Sigmoid colon (tissue), 7 donors: ENCODE measurements around the gene OPCML. TPM values are rescaled to one million over a fixed set of nuclear protein-coding genes. Genes with fewer than 3 reads are reported as not detected.

Experiments
- DNase-seq: peaks from one replicate; pipeline ENCODE4 v3.0.0-alpha.2; 2019
- H3K27ac ChIP-seq, 4 donors: fragments of 200-600 bp; sonication (generic); one replicate each; pipeline ENCODE4 v1.5.1; 2016 to 2019; ENCODE audit warnings: mild to moderate bottlenecking in 1 of 4
- H3K27me3 ChIP-seq, 3 donors: fragments of 200-600 bp; sonication (generic); one replicate each; pipeline ENCODE4 v1.5.1; 2019; ENCODE audit warnings: mild to moderate bottlenecking in 1 of 3
- H3K36me3 ChIP-seq, 4 donors: fragments of 200-600 bp; sonication (generic); one replicate each; pipeline ENCODE4 v1.5.1; 2016 to 2019
- H3K4me1 ChIP-seq, 4 donors: fragments of 200-600 bp; sonication (generic); one replicate each; pipeline ENCODE4 v1.5.1; 2017 to 2019
- H3K4me3 ChIP-seq, 4 donors: fragments of 200-600 bp; sonication (generic); one replicate each; pipeline ENCODE4 v1.5.1; 2017 to 2019; ENCODE audit warnings: mild to moderate bottlenecking in 2 of 4, moderate library complexity in 1 of 4
- H3K9me3 ChIP-seq, 4 donors: fragments of 200-600 bp in 3 of 4; sonication (generic) in 3 of 4; one replicate each; pipeline versions ENCODE4 v1.5.1 to v1.6.1; 2013 to 2019
- CTCF ChIP-seq, 4 experiments: fragments of 450-650 bp in 3 of 4; fragments of 200-600 bp in 1 of 4; IDR thresholded peaks; one replicate each; pipeline ENCODE4 v1.5.1; 2016 to 2019; ENCODE audit warnings: antibody characterized with exemption in 4 of 4, mild to moderate bottlenecking in 3 of 4, moderate library complexity in 2 of 4
- EP300 ChIP-seq, 4 donors: sonication (generic); formaldehyde crosslinking; IDR thresholded peaks; one replicate each; pipeline ENCODE4 v1.6.1; 2017; ENCODE audit warnings: antibody characterized with exemption in 4 of 4
- POLR2A ChIP-seq, 2 donors: fragments of 450-650 bp; IDR thresholded peaks; one replicate each; pipeline ENCODE4 v1.6.1; 2016; ENCODE audit warnings: antibody characterized with exemption in 2 of 2, mild to moderate bottlenecking in 2 of 2, moderate library complexity in 2 of 2
- POLR2AphosphoS5 ChIP-seq, 4 donors: sonication (generic); formaldehyde crosslinking; IDR thresholded peaks; one replicate each; pipeline ENCODE4 v1.6.1; 2017; ENCODE audit warnings: antibody characterized with exemption in 4 of 4
- whole genome bisulfite sequencing, 2 donors: extraction: QIAGEN DNeasy Blood & Tissue Kit; methylation state at CpG; one replicate each; pipeline ENCODE4 v1.1.7; 2013; 5-methylcytosine and 5-hydroxymethylcytosine counted together
- intact Hi-C: fragments of 100-400 bp; cut with DNase I; formaldehyde crosslinking; loops from one replicate; pipeline ENCODE4 v1.15.1; 2023
- polyA plus RNA-seq, 3 donors: library from polyadenylated mRNA; stranded (reverse); fragments of 200-250 nt; gene quantifications; one replicate each; pipeline ENCODE4 v1.2.3, GENCODE V29; 2013
- total RNA-seq, 4 donors: library from RNA; depleted of rRNA; stranded (reverse); fragments of >200 nt; gene quantifications; one replicate each; pipeline ENCODE4 v1.1.0, GENCODE V29; 2016
- donor health status: healthy with polysubstance abuse.
- donor health status: Bipolar disorder and iron deficiency.
- donor health status: healthy.

The OPCML gene
- total and polyA plus RNA-seq, 7 donors, result under 0.01 to 0.14 (median 0.03) TPM; not detected in 4

- Histone ChIP-seq H3K27me3 (peaks cover 0 to 23% (median 0%) of the 10 kb centered on the region in 3 donors), H3K36me3 (no peaks in the 10 kb centered on the region), H3K4me3 (no peak overlapping the region), H3K4me1 (no peaks in the 10 kb centered on the region), H3K9me3 (no peaks in the 10 kb centered on the region), H3K27ac (no peak overlapping the region)
- intact Hi-C loops, result loop anchor here (10.0 kb wide), 1 partner anchor 407 kb away; no protein-coding TSS in a partner anchor
- no peak for DNase-seq
- TF ChIP-seq POLR2AphosphoS5 (IDR thresholded peaks at IDR 0.05) (no peak), POLR2A (IDR thresholded peaks at IDR 0.05) (no peak), CTCF (IDR thresholded peaks at IDR 0.05) (no peak), EP300 (IDR thresholded peaks at IDR 0.05) (no peak)
- 70 to 72% methylated on average over 7 of the region's 7 CpGs for WGBS, 2 donors
Measured at GRCh38 chr11:133541720-133542095, 9.4 kb upstream of the OPCML start.

GRCh38 chr11:133541021-133541719 is 8.9 kb upstream of the OPCML start:
- 60% methylated on average over 10 of the region's 10 CpGs for WGBS, 2 donors
- no peak for DNase-seq
- no peak for TF ChIP-seq POLR2A (IDR thresholded peaks at IDR 0.05)
- no peak for TF ChIP-seq POLR2AphosphoS5 (IDR thresholded peaks at IDR 0.05)
- no peak for TF ChIP-seq CTCF (IDR thresholded peaks at IDR 0.05)
- TF ChIP-seq EP300 (IDR thresholded peaks at IDR 0.05), result no peak

GRCh38 chr11:133536198-133536597 is 3.9 kb upstream of the OPCML start:
- Histone ChIP-seq H3K27ac (no peak overlapping the region), H3K4me3 (no peak overlapping the region), H3K27me3 (peaks cover 0 to 47% (median 0%) of the 10 kb centered on the region in 3 donors), H3K36me3 (no peaks in the 10 kb centered on the region), H3K9me3 (no peaks in the 10 kb centered on the region), H3K4me1 (no peaks in the 10 kb centered on the region)
- no peak for DNase-seq
- intact Hi-C loops, result no loop called here
- TF ChIP-seq POLR2AphosphoS5 (IDR thresholded peaks at IDR 0.05) (no peak), EP300 (IDR thresholded peaks at IDR 0.05) (no peak), POLR2A (IDR thresholded peaks at IDR 0.05) (no peak), CTCF (IDR thresholded peaks at IDR 0.05) (no peak)
- WGBS, 2 donors, result 86 to 93% methylated on average over 1 of the region's 1 CpG

More at GRCh38 chr11:133541021-133541719, 8.9 kb upstream of the OPCML start:
- H3K36me3 ChIP-seq, result no peaks in the 10 kb centered on the region
- peaks cover 0 to 23% (median 0%) of the 10 kb centered on the region in 3 donors for H3K27me3 ChIP-seq
- no peak overlapping the region for H3K4me3 ChIP-seq
- intact Hi-C loops, result loop anchor here (10.0 kb wide), 1 partner anchor 406 kb away; no protein-coding TSS in a partner anchor
- H3K27ac ChIP-seq, result no peak overlapping the region
- no peaks in the 10 kb centered on the region for H3K9me3 ChIP-seq
- no peaks in the 10 kb centered on the region for H3K4me1 ChIP-seq

GRCh38 chr11:133533205-133533604 is 904 bp upstream of the OPCML start:
- H3K4me1 ChIP-seq, result no peaks in the 10 kb centered on the region
- peaks cover 8 to 72% (median 20%) of the 10 kb centered on the region in 3 donors for H3K27me3 ChIP-seq
- 50 to 54% methylated on average over 6 of the region's 6 CpGs for WGBS, 2 donors
- no peak for TF ChIP-seq POLR2A (IDR thresholded peaks at IDR 0.05)
- no peak for TF ChIP-seq POLR2AphosphoS5 (IDR thresholded peaks at IDR 0.05)
- TF ChIP-seq CTCF (IDR thresholded peaks at IDR 0.05), result no peak
- no peak for TF ChIP-seq EP300 (IDR thresholded peaks at IDR 0.05)
- no peaks in the 10 kb centered on the region for H3K36me3 ChIP-seq
- no peak overlapping the region for H3K27ac ChIP-seq
- no peaks in the 10 kb centered on the region for H3K9me3 ChIP-seq
- H3K4me3 ChIP-seq, result no peak overlapping the region
- intact Hi-C loops, result no loop called here
- no peak for DNase-seq
